IMR-90 (cell line): ENCODE data around the gene STAMBPL1. TPM values are rescaled to one million over a fixed set of nuclear protein-coding genes. Genes with fewer than 3 reads are reported as not detected.

Source experiments
- ATAC-seq: fragments of 200-7000 bp; cut with Tn5 transposase; 2 replicates; pipeline ENCODE4 v1.9.1; 2020; ENCODE audit warnings: low read depth, mild to moderate bottlenecking, moderate library complexity
- BruUV-seq: library from RNA; stranded (reverse); fragments of 400-500 nt; replicated peaks from 2 replicates; lab custom pipeline; 2021; lab: Mats Ljungman, UMichigan
- CTCF ChIA-PET: fragments of 300-600 bp; formaldehyde crosslinking; extraction: SDS; loops from one replicate; lab custom pipeline; 2021; ENCODE audit warnings: antibody characterized with exemption; lab: Yijun Ruan, JAX
- POLR2A ChIA-PET: fragments of 300-600 bp; sonication (Branson Sonifier 250); formaldehyde crosslinking; loops from one replicate; lab custom pipeline; 2022; ENCODE audit warnings: antibody characterized with exemption; ENCODE audit not compliant: unreplicated experiment; lab: Charles Lee
- DNase-seq: peaks from one replicate; pipeline ENCODE4 v3.0.0; 2013
- H2AFZ ChIP-seq: replicated peaks from 2 replicates; pipeline ENCODE3; 2013; ENCODE audit warnings: low read length, mild to moderate bottlenecking; ENCODE audit not compliant: poor library complexity
- H2AK5ac ChIP-seq: 2 replicates; pipeline ENCODE4 v1.6.1; 2013; ENCODE audit warnings: low read depth, low read length, inconsistent platforms
- H2AK9ac ChIP-seq: replicated peaks from 2 replicates; pipeline ENCODE3; 2013; ENCODE audit warnings: mild to moderate bottlenecking, low read depth, low read length, moderate library complexity; ENCODE audit not compliant: poor library complexity
- H2BK120ac ChIP-seq: 2 replicates; pipeline ENCODE4 v1.6.1; 2013; ENCODE audit warnings: low read depth, low read length, inconsistent platforms
- H2BK15ac ChIP-seq: 3 replicates; pipeline ENCODE4 v1.6.1; 2013; ENCODE audit warnings: low read depth, low read length, inconsistent platforms
- H2BK20ac ChIP-seq: 2 replicates; pipeline ENCODE4 v1.6.1; 2013; ENCODE audit warnings: low read depth, mild to moderate bottlenecking, inconsistent platforms, low read length, moderate library complexity
- H2BK5ac ChIP-seq: 2 replicates; pipeline ENCODE4 v1.6.1; 2013; ENCODE audit warnings: mild to moderate bottlenecking, low read depth, low read length, inconsistent platforms; ENCODE audit not compliant: poor library complexity, severe bottlenecking
- H3K14ac ChIP-seq: replicated peaks from 2 replicates; pipeline ENCODE4 v1.6.1; 2013; ENCODE audit warnings: low read depth, low read length, inconsistent platforms
- H3K18ac ChIP-seq: 2 replicates; pipeline ENCODE4 v1.6.1; 2013; ENCODE audit warnings: low read depth, low read length, control low read depth
- H3K23ac ChIP-seq: 2 replicates; pipeline ENCODE4 v1.6.1; 2013; ENCODE audit warnings: low read depth, low read length, inconsistent platforms
- H3K27ac ChIP-seq: 2 replicates; pipeline ENCODE4 v1.5.1; 2013; ENCODE audit warnings: mild to moderate bottlenecking, control low read depth, low read length; ENCODE audit not compliant: insufficient read depth
- H3K27me3 ChIP-seq: 2 replicates; pipeline ENCODE4 v1.6.1; 2013; ENCODE audit warnings: low read length; ENCODE audit not compliant: control insufficient read depth, insufficient read depth
- H3K36me3 ChIP-seq: 2 replicates; pipeline ENCODE4 v1.6.1; 2013; ENCODE audit warnings: low read length, mixed read lengths; ENCODE audit not compliant: control insufficient read depth, insufficient read depth
- H3K4ac ChIP-seq: 2 replicates; pipeline ENCODE4 v1.6.1; 2013; ENCODE audit warnings: low read depth, low read length, inconsistent platforms
- H3K4me1 ChIP-seq: 2 replicates; pipeline ENCODE4 v1.6.1; 2013; ENCODE audit warnings: low read length, mixed read lengths; ENCODE audit not compliant: control insufficient read depth, insufficient read depth
- H3K4me2 ChIP-seq: 2 replicates; pipeline ENCODE4 v1.6.1; 2013; ENCODE audit warnings: low read depth, mild to moderate bottlenecking, control low read depth, low read length, moderate library complexity
- H3K4me3 ChIP-seq: 2 replicates; pipeline ENCODE4 v1.5.1; 2013; ENCODE audit warnings: low read depth, mild to moderate bottlenecking, control low read depth, low read length, moderate library complexity; ENCODE audit not compliant: insufficient read depth
- H3K56ac ChIP-seq: 2 replicates; pipeline ENCODE4 v1.6.1; 2013; ENCODE audit warnings: low read length, inconsistent platforms; ENCODE audit not compliant: insufficient read depth; ENCODE audit errors: extremely low read depth
- H3K79me1 ChIP-seq, 2 experiments: 2 replicates each; pipeline ENCODE4 v1.6.1; 2013; ENCODE audit warnings: low read length in 2 of 2, inconsistent platforms in 1 of 2, low read depth in 1 of 2
- H3K9ac ChIP-seq: 2 replicates; pipeline ENCODE4 v1.6.1; 2013; ENCODE audit warnings: low read depth, low read length, control low read depth
- H3K9me1 ChIP-seq: 2 replicates; pipeline ENCODE4 v1.6.1; 2013; ENCODE audit warnings: low read length, inconsistent platforms; ENCODE audit not compliant: insufficient read depth
- H3K9me3 ChIP-seq: 2 replicates; pipeline ENCODE4 v1.6.1; 2013; ENCODE audit warnings: low read length; ENCODE audit not compliant: control insufficient read depth, insufficient read depth
- H4K20me1 ChIP-seq: 2 replicates; pipeline ENCODE4 v1.6.1; 2013; ENCODE audit warnings: low read length, inconsistent platforms; ENCODE audit not compliant: insufficient read depth
- H4K5ac ChIP-seq: 2 replicates; pipeline ENCODE4 v1.6.1; 2013; ENCODE audit warnings: mild to moderate bottlenecking, low read depth, low read length, control low read depth
- H4K8ac ChIP-seq, 2 experiments: 2 replicates each; pipeline ENCODE4 v1.6.1; 2013; ENCODE audit warnings: low read depth in 2 of 2, low read length in 2 of 2, control low read depth in 1 of 2, inconsistent platforms in 1 of 2
- H4K91ac ChIP-seq: 2 replicates; pipeline ENCODE4 v1.6.1; 2013; ENCODE audit warnings: low read depth, low read length, inconsistent platforms; ENCODE audit not compliant: insufficient read depth
- FOS ChIP-seq: fragments of 150-350 bp; IDR thresholded peaks from 2 replicates; pipeline ENCODE4 v1.6.1; 2016; ENCODE audit warnings: low read depth, low read length
- MXI1 ChIP-seq: IDR thresholded peaks from 2 replicates; pipeline ENCODE4 v1.6.1; 2012; ENCODE audit warnings: low read depth, mild to moderate bottlenecking, low read length, moderate library complexity, borderline replicate concordance
- POLR2A ChIP-seq: IDR thresholded peaks from 2 replicates; pipeline ENCODE4 v1.6.1; 2012; ENCODE audit warnings: mild to moderate bottlenecking, low read depth, low read length
- RAD21 ChIP-seq: IDR thresholded peaks from 2 replicates; pipeline ENCODE4 v1.6.1; 2012; ENCODE audit warnings: low read length, improper control_type of control experiment
- RCOR1 ChIP-seq: IDR thresholded peaks from 2 replicates; pipeline ENCODE4 v1.6.1; 2012; ENCODE audit warnings: mild to moderate bottlenecking, low read length, improper control_type of control experiment; ENCODE audit not compliant: insufficient replicate concordance
- WGBS, 2 experiments: methylation state at CpG; one replicate each; pipeline versions ENCODE4 v1.1.5 to v1.1.7; 2013; ENCODE audit warnings: missing lambda C conversion rate in 2 of 2; ENCODE audit not compliant: insufficient read length in 1 of 2; ENCODE audit errors: extremely low coverage in 2 of 2; 5-methylcytosine and 5-hydroxymethylcytosine counted together
- dilution Hi-C: fragments of 300-500 bp; cut with HindIII; formaldehyde crosslinking; loops from one replicate; pipeline ENCODE4 v1.14.3; 2018; ENCODE audit warnings: low sequenced_read_pairs; ENCODE audit not compliant: unreplicated experiment
- in situ Hi-C: fragments of 300-500 bp; cut with MboI; formaldehyde crosslinking; loops from 3 replicates; pipeline ENCODE4 v1.14.3; 2019; ENCODE audit warnings: low sequenced_read_pairs, inconsistent platforms, mixed read lengths
- intact Hi-C: fragments of 100-400 bp; cut with micrococcal nuclease; formaldehyde crosslinking; loops from 2 replicates; pipeline ENCODE4 v1.10.0; 2022
- polyA plus RNA-seq, 3 experiments: library from polyadenylated mRNA; depleted of rRNA; stranded (reverse); fragments of >200 nt; gene quantifications; 2 replicates each; pipeline ENCODE4 v1.2.3, GENCODE V29; 2012; ENCODE audit warnings: low replicate concordance in 1 of 3
- total RNA-seq: library from RNA; depleted of rRNA; stranded (reverse); fragments of >200 nt; gene quantifications from 2 replicates; pipeline ENCODE4 v1.2.3, GENCODE V29; 2012

The STAMBPL1 gene
- total and polyA plus RNA-seq, 2 of the 4 experiments (the other 2 are of a cell fraction), result 26.8 to 28.1 TPM

- Histone ChIP-seq H3K23ac (no peak overlapping the region), H3K27ac (no peak overlapping the region), H2AFZ (no peak overlapping the region), H4K5ac (no peak overlapping the region), H3K4me3 (no peak overlapping the region), H3K27me3 (no peaks in the 10 kb centered on the region), H3K36me3 (peaks cover 44% of the 10 kb centered on the region), H3K9me1 (peaks cover 17% of the 10 kb centered on the region), H4K8ac (no peak overlapping the region), H2AK9ac (no peak overlapping the region), H4K91ac (no peak overlapping the region), H2BK20ac (no peak overlapping the region), H3K4me2 (no peak overlapping the region), H2BK15ac (no peak overlapping the region), H3K56ac (no peak overlapping the region), H3K18ac (no peak overlapping the region), H3K79me1 (peaks cover 29 to 62% of the 10 kb centered on the region in 2 experiments; a peak in 3 of 4 replicates), H3K4me1 (peaks cover 7% of the 10 kb centered on the region; the same call in 1 of the 2 replicates), H3K9me3 (no peaks in the 10 kb centered on the region), H4K20me1 (no peaks in the 10 kb centered on the region; the same call in 1 of the 2 replicates), H2AK5ac (no peak overlapping the region), H3K14ac (no peak overlapping the region), H3K4ac (no peak overlapping the region), H3K9ac (no peak overlapping the region), H2BK5ac (no peak overlapping the region), H2BK120ac (no peak overlapping the region)
- WGBS, 2 experiments, result no CpG with 5 or more reads among the region's 1 CpG
- ATAC-seq, result no peak
- intact Hi-C loops (no loop called here), dilution Hi-C loops (no loop called here), in situ Hi-C loops (no loop called here)
- no TSS peak for BruUV-seq
- ChIA-PET POLR2A (no interaction called here), CTCF (interaction anchor here (0.6 to 1.5 kb wide), 4 partner anchors 9 to 254 kb away, joined by 3 read pairs; no protein-coding TSS in a partner anchor)
- DNase-seq, result no peak
- TF ChIP-seq POLR2A (no peak), MXI1 (no peak), RAD21 (no peak), FOS (no peak), RCOR1 (no peak)
Observed at GRCh38 chr10:88906921-88907320, 26.9 kb downstream of the STAMBPL1 start.
